Keratinocyte (primary cell): ENCODE data around the gene TLR10. TPM values are rescaled to one million over a fixed set of nuclear protein-coding genes. Genes with fewer than 3 reads are reported as not detected.
A peak's percentile ranks its signal among the peaks of the same experiment; 100 is the strongest.

Source experiments
- DNase-seq: peaks from one replicate; pipeline ENCODE4 v3.0.0-alpha.2; 2011; ENCODE audit warnings: low read depth, missing footprints, low spot score
- FAIRE-seq: peaks from 2 replicates; lab custom pipeline; 2011; peaks lifted over from hg19 to GRCh38; lab: Jason Lieb, UNC
- H2AFZ ChIP-seq: 2 replicates; pipeline ENCODE4 v1.6.0; 2012; ENCODE audit warnings: low read length, control low read depth, inconsistent platforms; ENCODE audit not compliant: control insufficient read depth
- H3K27ac ChIP-seq: 2 replicates; pipeline ENCODE4 v1.5.1; 2011; ENCODE audit warnings: low read length; ENCODE audit not compliant: control insufficient read depth, insufficient read depth
- H3K27me3 ChIP-seq: 3 replicates; pipeline ENCODE4 v1.6.0; 2011; ENCODE audit warnings: low read length; ENCODE audit not compliant: control insufficient read depth, insufficient read depth; ENCODE audit errors: extremely low read depth
- H3K36me3 ChIP-seq, 2 experiments: 2 replicates in 1 of 2; 3 replicates in 1 of 2; pipeline ENCODE4 v1.5.1; 2011; ENCODE audit warnings: low read length in 2 of 2, mild to moderate bottlenecking in 1 of 2; ENCODE audit not compliant: control insufficient read depth in 2 of 2, insufficient read depth in 2 of 2; ENCODE audit errors: extremely low read depth in 1 of 2
- H3K4me1 ChIP-seq: 3 replicates; pipeline ENCODE4 v1.5.1; 2011; ENCODE audit warnings: low read length; ENCODE audit not compliant: control insufficient read depth, insufficient read depth; ENCODE audit errors: extremely low read depth
- H3K4me2 ChIP-seq: 3 replicates; pipeline ENCODE4 v1.6.0; 2011; ENCODE audit warnings: low read depth, low read length; ENCODE audit not compliant: control insufficient read depth, insufficient read depth; ENCODE audit errors: extremely low read depth
- H3K4me3 ChIP-seq, 3 experiments: fragments of 200-600 bp in 1 of 3; sonication (generic) in 1 of 3; 2 replicates in 2 of 3; 3 replicates in 1 of 3; pipeline ENCODE4 v1.5.1; 2011 to 2016; ENCODE audit warnings: low read length in 3 of 3, mild to moderate bottlenecking in 3 of 3, control low read depth in 2 of 3, inconsistent platforms in 1 of 3, low read depth in 1 of 3, mixed read lengths in 1 of 3, mixed run types in 1 of 3, moderate library complexity in 1 of 3; ENCODE audit not compliant: control insufficient read depth in 2 of 3, insufficient read depth in 2 of 3; ENCODE audit errors: extremely low read depth in 1 of 3
- H3K79me2 ChIP-seq: 2 replicates; pipeline ENCODE4 v1.6.0; 2012; ENCODE audit warnings: low read length; ENCODE audit not compliant: control insufficient read depth, insufficient read depth
- H3K9ac ChIP-seq: 3 replicates; pipeline ENCODE4 v1.6.0; 2011; ENCODE audit warnings: low read length; ENCODE audit not compliant: control insufficient read depth, insufficient read depth; ENCODE audit errors: extremely low read depth
- H3K9me1 ChIP-seq: 3 replicates; pipeline ENCODE4 v1.6.0; 2011; ENCODE audit warnings: low read length; ENCODE audit not compliant: control insufficient read depth, insufficient read depth; ENCODE audit errors: extremely low read depth
- H3K9me3 ChIP-seq: 2 replicates; pipeline ENCODE4 v1.5.1; 2012; ENCODE audit warnings: low read depth, low read length; ENCODE audit not compliant: control insufficient read depth
- H4K20me1 ChIP-seq: 3 replicates; pipeline ENCODE4 v1.6.0; 2011; ENCODE audit warnings: low read length; ENCODE audit not compliant: control insufficient read depth, insufficient read depth; ENCODE audit errors: extremely low read depth
- EZH2 ChIP-seq: IDR thresholded peaks from one replicate; pipeline ENCODE4 v1.6.1; 2012; ENCODE audit warnings: inconsistent platforms, mild to moderate bottlenecking, low read length, moderate library complexity
- dilution Hi-C: fragments of 300-500 bp; cut with MboI; formaldehyde crosslinking; loops from one replicate; pipeline ENCODE4 v1.7.0; 2020; ENCODE audit warnings: low sequenced_read_pairs; ENCODE audit not compliant: extremely low pct_ligation_motif_present
- polyA plus RNA-seq, 5 experiments: library from polyadenylated mRNA; depleted of rRNA in 3 of 5; stranded (reverse) in 3 of 5; stranded (forward) in 1 of 5; unstranded in 1 of 5; fragments of >200 nt; gene quantifications; 1 replicate in 1 of 5; 2 replicates in 3 of 5; 3 replicates in 1 of 5; pipeline versions ENCODE4 v1.2.1 to v1.2.3, GENCODE V29; 2011 to 2012; ENCODE audit warnings: missing spikeins in 2 of 5, low read depth in 1 of 5, low replicate concordance in 1 of 5
- TF ChIP-seq, protein P1 (sequence below), 3 experiments: IDR thresholded peaks in 1 of 3; conservative IDR thresholded peaks in 1 of 3; optimal IDR thresholded peaks in 1 of 3; 2 replicates in 2 of 3; 3 replicates in 1 of 3; pipeline versions ENCODE3 to v1.5.1; 2011; ENCODE audit warnings: low read length in 3 of 3, mild to moderate bottlenecking in 3 of 3, moderate library complexity in 2 of 3, control low read depth in 1 of 3, inconsistent platforms in 1 of 3; ENCODE audit not compliant: insufficient read depth in 2 of 3; ENCODE audit errors: extremely low read depth in 1 of 3

The TLR10 gene
- polyA plus RNA-seq, 1 donor (not counting 4 experiments of a cell fraction or from before 2014, with no cell fraction given), result 0.05 TPM

DNA sequence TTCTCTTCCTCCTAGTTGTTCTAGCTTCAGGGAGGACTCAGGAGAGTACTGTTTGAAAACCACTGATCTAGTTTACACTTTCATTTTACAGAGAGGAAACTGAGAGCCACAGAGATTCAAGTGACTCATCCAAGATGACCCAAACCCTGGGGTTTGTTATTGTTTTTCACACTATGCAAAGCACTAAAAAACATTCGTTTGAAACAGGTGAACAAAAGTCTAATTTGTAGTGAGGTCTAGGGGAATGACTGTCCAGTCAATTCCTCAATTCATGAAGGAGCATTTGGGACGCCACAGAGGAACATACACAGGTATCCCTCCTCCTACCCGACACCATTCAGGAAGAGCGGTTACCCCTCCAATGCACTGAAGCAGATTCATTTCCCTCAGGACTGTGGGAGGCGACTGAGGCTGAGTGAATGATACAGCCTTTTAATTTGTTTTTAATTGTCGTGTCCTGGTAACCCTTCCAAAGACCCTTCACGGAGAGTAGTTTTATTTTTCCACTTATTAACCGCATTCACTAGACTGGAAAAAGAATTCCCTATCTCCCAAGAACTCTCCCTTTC, 30.3 kb downstream of the TLR10 start:
- peak overlapping the region; percentile 43 for H3K4me2 ChIP-seq

DNA sequence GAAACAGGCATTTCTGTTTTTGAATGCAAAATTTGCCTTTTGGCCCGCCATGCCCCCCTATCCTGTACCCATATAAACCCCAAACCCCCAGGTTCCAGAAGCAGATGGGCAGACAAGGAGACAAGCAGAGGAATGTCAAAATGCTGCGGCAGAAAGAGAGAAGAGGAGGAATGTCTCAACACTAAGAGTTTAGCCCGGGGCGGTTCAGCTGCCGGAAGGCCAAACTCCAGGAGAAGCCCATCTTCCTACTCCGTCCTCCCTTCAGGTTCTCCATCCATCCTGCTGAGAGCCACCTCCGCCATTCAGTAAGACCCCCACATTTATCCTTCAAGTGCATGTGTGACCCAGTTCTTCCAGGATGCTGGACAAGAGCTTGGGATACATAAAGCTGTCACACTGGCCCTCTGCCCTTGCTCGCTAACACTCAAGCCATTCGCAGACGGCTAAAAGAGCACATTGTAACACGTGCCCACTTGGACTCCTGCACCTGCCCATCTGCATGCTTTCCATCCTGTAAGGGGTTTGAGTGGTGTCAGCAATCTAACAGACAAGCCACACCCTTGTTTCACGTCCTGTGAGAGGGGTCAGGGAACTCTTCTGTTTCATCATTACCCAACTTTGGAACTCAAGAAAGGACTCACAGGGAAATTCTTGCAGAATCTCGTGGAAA, 31.3 kb downstream of the TLR10 start:
- no peaks in the 10 kb centered on the region for H3K79me2 ChIP-seq
- H3K4me2 ChIP-seq, result no peak overlapping the region
- peaks cover 3% of the 10 kb centered on the region for H3K9me1 ChIP-seq
- peaks cover 15% of the 10 kb centered on the region for H3K4me1 ChIP-seq
- TF ChIP-seq, protein P1, sequence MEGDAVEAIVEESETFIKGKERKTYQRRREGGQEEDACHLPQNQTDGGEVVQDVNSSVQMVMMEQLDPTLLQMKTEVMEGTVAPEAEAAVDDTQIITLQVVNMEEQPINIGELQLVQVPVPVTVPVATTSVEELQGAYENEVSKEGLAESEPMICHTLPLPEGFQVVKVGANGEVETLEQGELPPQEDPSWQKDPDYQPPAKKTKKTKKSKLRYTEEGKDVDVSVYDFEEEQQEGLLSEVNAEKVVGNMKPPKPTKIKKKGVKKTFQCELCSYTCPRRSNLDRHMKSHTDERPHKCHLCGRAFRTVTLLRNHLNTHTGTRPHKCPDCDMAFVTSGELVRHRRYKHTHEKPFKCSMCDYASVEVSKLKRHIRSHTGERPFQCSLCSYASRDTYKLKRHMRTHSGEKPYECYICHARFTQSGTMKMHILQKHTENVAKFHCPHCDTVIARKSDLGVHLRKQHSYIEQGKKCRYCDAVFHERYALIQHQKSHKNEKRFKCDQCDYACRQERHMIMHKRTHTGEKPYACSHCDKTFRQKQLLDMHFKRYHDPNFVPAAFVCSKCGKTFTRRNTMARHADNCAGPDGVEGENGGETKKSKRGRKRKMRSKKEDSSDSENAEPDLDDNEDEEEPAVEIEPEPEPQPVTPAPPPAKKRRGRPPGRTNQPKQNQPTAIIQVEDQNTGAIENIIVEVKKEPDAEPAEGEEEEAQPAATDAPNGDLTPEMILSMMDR (optimal IDR thresholded peaks at IDR 0.05 in 1 of 3, IDR thresholded peaks at IDR 0.05 in 1 of 3, conservative IDR thresholded peaks at IDR 0.05 in 1 of 3; ENCODE audit: extremely low read depth in 1 of 3, insufficient read depth in 2 of 3, low read length in 3 of 3), result no peak
- TF ChIP-seq EZH2, result no peak
- H3K27ac ChIP-seq, result no peak overlapping the region
- no peak overlapping the region for H2AFZ ChIP-seq
- no peaks in the 10 kb centered on the region for H4K20me1 ChIP-seq
- no peak overlapping the region for H3K4me3 ChIP-seq
- H3K9me3 ChIP-seq, result no peaks in the 10 kb centered on the region
- no peak overlapping the region for H3K9ac ChIP-seq
- DNase-seq (no peak), FAIRE-seq (no peak)
- H3K27me3 ChIP-seq, result no peaks in the 10 kb centered on the region
- no peaks in the 10 kb centered on the region for H3K36me3 ChIP-seq
- dilution Hi-C loops, result no loop called here

More for the DNA sequence above, 30.3 kb downstream of the TLR10 start:
- Histone ChIP-seq H3K4me3 (no peak overlapping the region), H4K20me1 (no peaks in the 10 kb centered on the region), H3K27ac (no peak overlapping the region), H3K79me2 (no peaks in the 10 kb centered on the region), H3K36me3 (no peaks in the 10 kb centered on the region), H2AFZ (peak overlapping the region; percentile 44), H3K9ac (no peak overlapping the region), H3K27me3 (no peaks in the 10 kb centered on the region), H3K9me3 (no peaks in the 10 kb centered on the region), H3K9me1 (peaks cover 3% of the 10 kb centered on the region), H3K4me1 (peaks cover 15% of the 10 kb centered on the region)
- TF ChIP-seq, protein P1 (optimal IDR thresholded peaks at IDR 0.05 in 1 of 3, IDR thresholded peaks at IDR 0.05 in 1 of 3, conservative IDR thresholded peaks at IDR 0.05 in 1 of 3; ENCODE audit: extremely low read depth in 1 of 3, insufficient read depth in 2 of 3, low read length in 3 of 3), result no peak
- TF ChIP-seq EZH2, result no peak
- FAIRE-seq, result no peak
- dilution Hi-C loops, result no loop called here
- no peak for DNase-seq
